GM12878 (cell line): Measurements from ENCODE around the gene CREB5. TPM values are rescaled to one million over a fixed set of nuclear protein-coding genes. Genes with fewer than 3 reads are reported as not detected.
A peak's percentile ranks its signal among the peaks of the same experiment; 100 is the strongest.

ENCODE experiments used
- BMI1 ChIP-seq: fragments of 450-650 bp; IDR thresholded peaks from 2 replicates; pipeline ENCODE4 v1.6.1; 2016; ENCODE audit warnings: mild to moderate bottlenecking, moderate library complexity, borderline replicate concordance
- CBX5 ChIP-seq: sonication (generic); IDR thresholded peaks from 2 replicates; pipeline ENCODE4 v1.6.1; 2016; ENCODE audit warnings: low read depth, moderate library complexity, mild to moderate bottlenecking, inconsistent platforms
- CREM ChIP-seq: IDR thresholded peaks from 2 replicates; pipeline ENCODE4 v1.6.1; 2014; ENCODE audit warnings: antibody characterized with exemption, low read depth
- ELK1 ChIP-seq: IDR thresholded peaks from 2 replicates; pipeline ENCODE4 v1.6.1; 2012; ENCODE audit warnings: low read depth, low read length, improper control_type of control experiment
- EP300 ChIP-seq, 2 experiments: fragments of 150-350 bp in 1 of 2; IDR thresholded peaks; 2 replicates each; pipeline ENCODE4 v1.6.1; 2011 to 2012; ENCODE audit warnings: low read depth in 2 of 2, low read length in 2 of 2, borderline replicate concordance in 1 of 2, improper control_type of control experiment in 1 of 2, inconsistent platforms in 1 of 2; ENCODE audit not compliant: control insufficient read depth in 1 of 2
- EZH2 ChIP-seq: IDR thresholded peaks from 2 replicates; pipeline ENCODE4 v1.6.1; 2012; ENCODE audit warnings: low read depth, mild to moderate bottlenecking, control low read depth, inconsistent platforms, low read length, borderline replicate concordance; ENCODE audit not compliant: control insufficient read depth
- FOS ChIP-seq: IDR thresholded peaks from 3 replicates; pipeline ENCODE4 v1.6.1; 2011; ENCODE audit warnings: borderline replicate concordance; ENCODE audit not compliant: insufficient read length; ENCODE audit errors: extremely low read depth
- FOXK2 ChIP-seq: fragments of 450-650 bp; IDR thresholded peaks from 2 replicates; pipeline ENCODE4 v1.6.1; 2017; ENCODE audit warnings: mild to moderate bottlenecking, moderate library complexity
- FOXM1 ChIP-seq: IDR thresholded peaks from 2 replicates; pipeline ENCODE4 v1.6.1; 2012; ENCODE audit warnings: low read depth, mild to moderate bottlenecking, inconsistent platforms, low read length, moderate library complexity
- HCFC1 ChIP-seq: fragments of 150-350 bp; IDR thresholded peaks from 2 replicates; pipeline ENCODE4 v1.6.1; 2014; ENCODE audit warnings: low read length
- IRF4 ChIP-seq: IDR thresholded peaks from 2 replicates; pipeline ENCODE4 v1.6.1; 2011; ENCODE audit warnings: low read depth, low read length
- JUNB ChIP-seq: IDR thresholded peaks from 2 replicates; pipeline ENCODE4 v1.6.1; 2016; ENCODE audit warnings: antibody characterized with exemption, mild to moderate bottlenecking
- KAT2A ChIP-seq: conservative IDR thresholded peaks from 2 replicates; pipeline ENCODE4 v1.6.1; 2011; ENCODE audit warnings: low read depth, low read length; ENCODE audit not compliant: control insufficient read depth
- KLF5 ChIP-seq: fragments of 450-650 bp; IDR thresholded peaks from 2 replicates; pipeline ENCODE4 v1.6.1; 2014; ENCODE audit warnings: mild to moderate bottlenecking; ENCODE audit not compliant: partially characterized antibody
- MEF2A ChIP-seq: IDR thresholded peaks from 2 replicates; pipeline ENCODE4 v1.6.1; 2011; ENCODE audit warnings: low read depth, mild to moderate bottlenecking, low read length, moderate library complexity; ENCODE audit not compliant: insufficient read depth
- MYC ChIP-seq: IDR thresholded peaks from 2 replicates; pipeline ENCODE4 v1.6.1; 2011; ENCODE audit warnings: mild to moderate bottlenecking, low read length, moderate library complexity, inconsistent platforms; ENCODE audit not compliant: insufficient read depth, insufficient replicate concordance, insufficient read length, severe bottlenecking
- NFYA ChIP-seq: IDR thresholded peaks from 2 replicates; pipeline ENCODE4 v1.6.1; 2011; ENCODE audit warnings: low read depth, mild to moderate bottlenecking, low read length, improper control_type of control experiment, borderline replicate concordance
- NR2C1 ChIP-seq: fragments of 450-650 bp; IDR thresholded peaks from 2 replicates; pipeline ENCODE4 v1.6.1; 2017; ENCODE audit warnings: antibody characterized with exemption, mild to moderate bottlenecking, moderate library complexity
- RBBP5 ChIP-seq: fragments of 200-600 bp; sonication (generic); conservative IDR thresholded peaks from 2 replicates; pipeline ENCODE4 v1.6.1; 2016
- REST ChIP-seq: IDR thresholded peaks from 2 replicates; pipeline ENCODE4 v1.6.1; 2012; ENCODE audit warnings: mild to moderate bottlenecking, low read depth, low read length
- SUPT20H ChIP-seq: IDR thresholded peaks from 2 replicates; pipeline ENCODE4 v1.6.1; 2011; ENCODE audit warnings: low read depth, mild to moderate bottlenecking, low read length, moderate library complexity, borderline replicate concordance; ENCODE audit not compliant: control insufficient read depth
- TARDBP ChIP-seq: IDR thresholded peaks from 2 replicates; pipeline ENCODE4 v1.6.1; 2016; ENCODE audit warnings: borderline replicate concordance
- TBL1XR1 ChIP-seq: IDR thresholded peaks from 2 replicates; pipeline ENCODE4 v1.6.1; 2012; ENCODE audit warnings: low read depth, low read length, improper control_type of control experiment
- ZBED1 ChIP-seq: IDR thresholded peaks from 2 replicates; pipeline ENCODE4 v1.6.1; 2016; ENCODE audit warnings: borderline replicate concordance
- ZNF274 ChIP-seq: IDR thresholded peaks from one replicate; pipeline ENCODE4 v1.8.0; 2011; ENCODE audit not compliant: insufficient read length, insufficient read depth
- ZNF622 ChIP-seq: fragments of 450-650 bp; IDR thresholded peaks from 2 replicates; pipeline ENCODE4 v1.6.1; 2017; ENCODE audit warnings: mild to moderate bottlenecking, inconsistent platforms
- ZZZ3 ChIP-seq: IDR thresholded peaks from 2 replicates; pipeline ENCODE4 v1.6.1; 2011; ENCODE audit warnings: low read depth; ENCODE audit not compliant: control insufficient read depth, insufficient read length
- polyA plus RNA-seq, 11 experiments: library from polyadenylated mRNA; depleted of rRNA in 4 of 11; unstranded in 6 of 11; stranded (reverse) in 5 of 11; fragments of >200 nt; fragmentation: Nextera tagmentation in 4 of 11; fragmentation: Illumina TruSeq in 1 of 11; extraction: Ambion mirVana in 4 of 11; extraction: Trizol in 1 of 11; gene quantifications; 1 replicate in 1 of 11; 2 replicates in 10 of 11; pipeline versions ENCODE4 v1.2.1 to v1.2.3, GENCODE V29; 2011 to 2016; ENCODE audit warnings: inconsistent platforms in 2 of 11, missing spikeins in 2 of 11, low read depth in 1 of 11
- total RNA-seq, 4 experiments: library from RNA; depleted of rRNA in 3 of 4; stranded (reverse); fragments of >200 nt in 3 of 4; fragmentation: Illumina TruSeq in 1 of 4; extraction: Trizol in 1 of 4; gene quantifications; 2 replicates each; pipeline versions ENCODE4 v1.2.1 to v1.2.3, GENCODE V29; 2013 to 2021
- TF ChIP-seq, protein P1 (sequence below): IDR thresholded peaks from 2 replicates; pipeline ENCODE4 v1.6.1; 2011; ENCODE audit warnings: mild to moderate bottlenecking, low read depth, low read length, moderate library complexity; ENCODE audit not compliant: insufficient replicate concordance

Gene CREB5
- total and polyA plus RNA-seq, 10 of the 15 experiments (the other 5 are each of a cell fraction or from before 2014, with no cell fraction given): 12.9 to 74.1 (median 53.0) TPM

DNA sequence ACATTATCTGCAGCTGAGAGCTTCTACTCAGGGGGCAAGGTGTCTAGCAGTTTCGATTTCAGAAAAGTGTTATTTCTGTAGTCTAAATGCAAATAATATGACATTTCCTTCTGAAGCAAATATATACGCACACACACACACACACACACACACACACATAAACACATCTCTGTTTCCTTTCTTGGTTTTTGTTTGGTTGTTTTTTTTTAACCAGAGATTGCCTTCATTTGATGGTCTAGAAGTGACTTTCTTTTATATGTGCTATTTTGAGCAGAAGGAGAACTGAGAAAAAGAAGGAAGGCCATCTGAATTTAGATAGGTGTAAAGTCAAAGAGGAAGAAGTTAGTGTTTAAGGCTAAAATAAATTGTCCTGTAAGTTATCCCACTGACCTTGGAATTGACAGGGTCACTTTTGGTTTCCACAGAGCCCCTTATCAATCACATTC lies 403.6 kb downstream of the CREB5 start (continued):
- TF ChIP-seq KAT2A: no peak
- TF ChIP-seq TBL1XR1: peak; percentile 100
- TF ChIP-seq MYC: no peak
- no peak for TF ChIP-seq FOXK2
- TF ChIP-seq MEF2A: peak; percentile 99
- TF ChIP-seq RBBP5: no peak
- TF ChIP-seq CREM: peak; percentile 90
- TF ChIP-seq NR2C1: no peak; the same call in 1 of the 2 replicates
- TF ChIP-seq NFYA: no peak
- peak; percentile 95 for TF ChIP-seq ZBED1
- peak; percentile 57 for TF ChIP-seq JUNB
- TF ChIP-seq EZH2: no peak
- no peak for TF ChIP-seq REST
- TF ChIP-seq ZNF622: no peak
- TF ChIP-seq KLF5: no peak
- peak; percentile 98 to 99 for TF ChIP-seq EP300 (IDR thresholded peaks at IDR 0.05; ENCODE audit: borderline replicate concordance in 1 of 2, control insufficient read depth in 1 of 2, low read depth in 2 of 2, low read length in 2 of 2)
- TF ChIP-seq ZZZ3: no peak
- TF ChIP-seq, protein P1, sequence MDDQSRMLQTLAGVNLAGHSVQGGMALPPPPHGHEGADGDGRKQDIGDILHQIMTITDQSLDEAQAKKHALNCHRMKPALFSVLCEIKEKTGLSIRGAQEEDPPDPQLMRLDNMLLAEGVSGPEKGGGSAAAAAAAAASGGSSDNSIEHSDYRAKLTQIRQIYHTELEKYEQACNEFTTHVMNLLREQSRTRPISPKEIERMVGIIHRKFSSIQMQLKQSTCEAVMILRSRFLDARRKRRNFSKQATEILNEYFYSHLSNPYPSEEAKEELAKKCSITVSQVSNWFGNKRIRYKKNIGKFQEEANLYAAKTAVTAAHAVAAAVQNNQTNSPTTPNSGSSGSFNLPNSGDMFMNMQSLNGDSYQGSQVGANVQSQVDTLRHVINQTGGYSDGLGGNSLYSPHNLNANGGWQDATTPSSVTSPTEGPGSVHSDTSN: no peak
- no peak for TF ChIP-seq TARDBP
- TF ChIP-seq FOXM1: peak; percentile 94
- no peak for TF ChIP-seq SUPT20H
- no peak for TF ChIP-seq HCFC1
- TF ChIP-seq BMI1: peak; percentile 81
- no peak for TF ChIP-seq ZNF274
- TF ChIP-seq FOS: no peak
- TF ChIP-seq CBX5: no peak; the same call in 1 of the 2 replicates
- no peak for TF ChIP-seq ELK1
- TF ChIP-seq IRF4: peak; percentile 94
